NCI-H2081 treated with DMSO at 0.1 percent for 48 hours (cell line): ENCODE results near the gene DCBLD2.
A peak's percentile ranks its signal among the peaks of the same experiment; 100 is the strongest.

ENCODE experiments used
- DNase-seq: peaks from one replicate; lab custom pipeline; 2025; lab: John Stamatoyannopoulos, UW

DCBLD2 gene

GRCh38 chr3:98829246-98829832 is 72.2 kb downstream of the DCBLD2 start:
- no peak for DNase-seq

- no peak for DNase-seq
These were observed 74.1 kb downstream of the DCBLD2 start for GRCh38 chr3:98827221-98827920.

- no peak for DNase-seq
These were observed 75.4 kb downstream of the DCBLD2 start for GRCh38 chr3:98826126-98826525.

GRCh38 chr3:98824256-98824655 is 77.2 kb downstream of the DCBLD2 start:
- DNase-seq = no peak

- no peak for DNase-seq
These were observed 77.7 kb downstream of the DCBLD2 start for GRCh38 chr3:98823791-98824190.

- no peak for DNase-seq
These were observed 80.4 kb downstream of the DCBLD2 start for GRCh38 chr3:98821063-98821462.

- peak; percentile 27 for DNase-seq
These were observed 83.9 kb downstream of the DCBLD2 start for GRCh38 chr3:98817547-98818041.

GRCh38 chr3:98814817-98815420 is 86.6 kb downstream of the DCBLD2 start:
- no peak for DNase-seq

- peak; percentile 41 for DNase-seq
These were observed 88.6 kb downstream of the DCBLD2 start for GRCh38 chr3:98812851-98813374.

GRCh38 chr3:98811048-98811447 is 90.4 kb downstream of the DCBLD2 start:
- DNase-seq = no peak

- DNase-seq = no peak
These were observed 91.9 kb downstream of the DCBLD2 start for GRCh38 chr3:98809557-98809956.

- no peak for DNase-seq
These were observed 93.4 kb downstream of the DCBLD2 start for GRCh38 chr3:98808071-98808470.

GRCh38 chr3:98807561-98807960 is 93.9 kb downstream of the DCBLD2 start:
- no peak for DNase-seq

- DNase-seq = no peak
These were observed 94.5 kb downstream of the DCBLD2 start for GRCh38 chr3:98807011-98807410.

- DNase-seq = no peak
These were observed 95.0 kb downstream of the DCBLD2 start for GRCh38 chr3:98806521-98806920.

- no peak for DNase-seq
These were observed 95.9 kb downstream of the DCBLD2 start for GRCh38 chr3:98805571-98805970.

- no peak for DNase-seq
These were observed 100.3 kb downstream of the DCBLD2 start for GRCh38 chr3:98801043-98801747.

- no peak for DNase-seq
These were observed 101.1 kb downstream of the DCBLD2 start for GRCh38 chr3:98800401-98800800.

GRCh38 chr3:98799479-98799878 is 102.0 kb downstream of the DCBLD2 start:
- DNase-seq = no peak

- no peak for DNase-seq
These were observed 102.7 kb downstream of the DCBLD2 start for GRCh38 chr3:98798820-98799219.

- DNase-seq = no peak
These were observed 103.6 kb downstream of the DCBLD2 start for GRCh38 chr3:98797905-98798304.

GRCh38 chr3:98796334-98796733 is 105.2 kb downstream of the DCBLD2 start:
- no peak for DNase-seq
